Measurements from ENCODE around the gene MRS2. TPM values are rescaled to one million over a fixed set of nuclear protein-coding genes. Genes with fewer than 3 reads are reported as not detected.

Gene MRS2
- polyA plus RNA-seq, 2 of the 4 experiments (the other 2 are of a cell fraction), result 21.8 to 24.8 TPM

- ChIA-PET CTCF (interaction anchor here (0.8 kb wide), 1 partner anchor 171 kb away, joined by 3 read pairs; no protein-coding TSS in a partner anchor), POLR2A (no interaction called here)
- Histone ChIP-seq H3K4me2 (no peak overlapping the region), H3K9me3 (no peaks in the 10 kb centered on the region), H3K4me1 (no peaks in the 10 kb centered on the region), H3K4me3 (no peak overlapping the region), H3K27ac (no peak overlapping the region)
- FAIRE-seq (no peak), ATAC-seq (no peak), DNase-seq (ENCODE audit: low read depth in 1 of 2, low spot score in 1 of 2) (no peak)
- no peak for TF ChIP-seq FOXS1 (CRISPR knock-in tag; IDR thresholded peaks at IDR 0.05)
- TF ChIP-seq SREBF2 (IDR thresholded peaks at IDR 0.05), result no peak
- TF ChIP-seq HMGXB4 (CRISPR knock-in tag; IDR thresholded peaks at IDR 0.05; ENCODE audit: borderline replicate concordance), result no peak
- TF ChIP-seq NR3C1 (IDR thresholded peaks at IDR 0.05), result no peak
- WGBS (ENCODE audit: missing lambda C conversion rate), result 98% methylated on average over 10 of the region's 10 CpGs
Observed at GRCh38 chr6:24453921-24454320, 51.2 kb downstream of the MRS2 start.

- TF ChIP-seq ZFP36 (IDR thresholded peaks at IDR 0.05; ENCODE audit: borderline replicate concordance, partially characterized antibody) (no peak), SMC3 (IDR thresholded peaks at IDR 0.05) (no peak), FOXS1 (CRISPR knock-in tag; IDR thresholded peaks at IDR 0.05) (no peak), GATA3 (IDR thresholded peaks at IDR 0.05; ENCODE audit: borderline replicate concordance) (no peak), RFX5 (IDR thresholded peaks at IDR 0.05) (no peak), USF2 (IDR thresholded peaks at IDR 0.05) (no peak), ZC3H11A (IDR thresholded peaks at IDR 0.05) (no peak), HOXB5 (CRISPR knock-in tag; IDR thresholded peaks at IDR 0.05) (no peak), JUNB (IDR thresholded peaks at IDR 0.05) (no peak), HEYL (CRISPR knock-in tag; IDR thresholded peaks at IDR 0.05) (no peak), RAD21 (conservative IDR thresholded peaks at IDR 0.05 in 1 of 2, IDR thresholded peaks at IDR 0.05 in 1 of 2) (no peak), JUN (IDR thresholded peaks at IDR 0.05) (no peak)
- H3K9me3 ChIP-seq, result no peaks in the 10 kb centered on the region
- DNase-seq (ENCODE audit: low read depth in 1 of 2, low spot score in 1 of 2), result no peak
- ChIA-PET POLR2A (no interaction called here), CTCF (no interaction called here)
- H3K4me1 ChIP-seq, result no peaks in the 10 kb centered on the region
- no peak for FAIRE-seq
- H3K27ac ChIP-seq, result no peak overlapping the region
- H3K4me3 ChIP-seq, result no peak overlapping the region
- no peak for ATAC-seq
- 89% methylated on average over 4 of the region's 5 CpGs for WGBS (ENCODE audit: missing lambda C conversion rate)
- no peak overlapping the region for H3K4me2 ChIP-seq
Observed at GRCh38 chr6:24454452-24454851, 51.7 kb downstream of the MRS2 start.

GRCh38 chr6:24455061-24455460, 52.3 kb downstream of the MRS2 start:
- no peak overlapping the region for H3K27ac ChIP-seq
- WGBS (ENCODE audit: missing lambda C conversion rate), result 78% methylated on average over 4 of the region's 4 CpGs
- no peaks in the 10 kb centered on the region for H3K9me3 ChIP-seq
- no peak for ATAC-seq
- no peak for DNase-seq (ENCODE audit: low read depth in 1 of 2, low spot score in 1 of 2)
- ChIA-PET POLR2A (no interaction called here), CTCF (interaction anchor here (0.9 kb wide), 1 partner anchor 130 kb away, joined by 3 read pairs; no protein-coding TSS in a partner anchor)
- H3K4me1 ChIP-seq, result no peaks in the 10 kb centered on the region
- no peak for FAIRE-seq
- no peak overlapping the region for H3K4me2 ChIP-seq
- TF ChIP-seq PHF8 (IDR thresholded peaks at IDR 0.05; ENCODE audit: borderline replicate concordance, low read depth), result no peak
- no peak overlapping the region for H3K4me3 ChIP-seq

- POLR2A ChIA-PET, result no interaction called here
- H3K4me2 ChIP-seq, result no peak overlapping the region
- H3K4me1 ChIP-seq, result no peaks in the 10 kb centered on the region
- TF ChIP-seq NR3C1 (IDR thresholded peaks at IDR 0.05) (no peak), CHD2 (IDR thresholded peaks at IDR 0.05; ENCODE audit: low read length, partially characterized antibody) (no peak), HDAC2 (IDR thresholded peaks at IDR 0.05) (no peak), CBX8 (IDR thresholded peaks at IDR 0.05) (no peak), RARB (CRISPR knock-in tag; IDR thresholded peaks at IDR 0.05) (no peak), USF2 (IDR thresholded peaks at IDR 0.05) (no peak), KDM5A (IDR thresholded peaks at IDR 0.05) (no peak), CTCF (IDR thresholded peaks at IDR 0.05) (no peak)
- H3K4me3 ChIP-seq, result no peak overlapping the region
- ATAC-seq (no peak), FAIRE-seq (no peak), DNase-seq (ENCODE audit: low read depth in 1 of 2, low spot score in 1 of 2) (no peak)
- no peaks in the 10 kb centered on the region for H3K9me3 ChIP-seq
- no peak overlapping the region for H3K27ac ChIP-seq
- CTCF ChIA-PET, result interaction anchor here (1.1 kb wide), 1 partner anchor 14 kb away, joined by 3 read pairs; no protein-coding TSS in a partner anchor
- WGBS (ENCODE audit: missing lambda C conversion rate), result 67% methylated on average over 4 of the region's 4 CpGs
Observed at GRCh38 chr6:24458134-24458533, 55.4 kb downstream of the MRS2 start.

All from A549 (cell line).